IPS DF 6.9 (cell line): ENCODE results near the gene ZNF718.
"Not testable (repeated sequence)": the region's sequence is repeated elsewhere in the genome, so short reads cannot be mapped to it uniquely, and the experiment has no call there.

Experiments
- DNase-seq: peaks from one replicate; pipeline ENCODE4 v3.0.0-alpha.2; 2013; ENCODE audit warnings: low read depth, low spot score
- H3K27ac ChIP-seq: one replicate; pipeline ENCODE4 v1.5.1; 2013; ENCODE audit warnings: low read length, control low read depth
- H3K27me3 ChIP-seq: 2 replicates; pipeline ENCODE4 v1.6.1; 2013; ENCODE audit warnings: mild to moderate bottlenecking, low read length; ENCODE audit not compliant: control insufficient read depth, insufficient read depth
- H3K36me3 ChIP-seq: 2 replicates; pipeline ENCODE4 v1.6.1; 2013; ENCODE audit warnings: low read length; ENCODE audit not compliant: control insufficient read depth, insufficient read depth
- H3K4me1 ChIP-seq: 2 replicates; pipeline ENCODE4 v1.6.1; 2013; ENCODE audit warnings: low read length; ENCODE audit not compliant: control insufficient read depth, insufficient read depth
- H3K4me3 ChIP-seq: 2 replicates; pipeline ENCODE4 v1.5.1; 2013; ENCODE audit warnings: mild to moderate bottlenecking, low read length
- H3K9me3 ChIP-seq: 2 replicates; pipeline ENCODE4 v1.6.1; 2013; ENCODE audit warnings: low read length, inconsistent platforms; ENCODE audit not compliant: control insufficient read depth, insufficient read depth
- WGBS: extraction: QIAGEN DNeasy Blood & Tissue Kit; methylation state at CpG from one replicate; pipeline ENCODE4 v1.1.7; 2013; ENCODE audit warnings: mixed read lengths, missing lambda C conversion rate; ENCODE audit not compliant: insufficient read length, insufficient coverage; 5-methylcytosine and 5-hydroxymethylcytosine counted together

ZNF718 gene

GRCh38 chr4:205097-205756 lies 80.9 kb downstream of the ZNF718 start:
- H3K27me3 ChIP-seq, result no peaks in the 10 kb centered on the region
- no peaks in the 10 kb centered on the region for H3K9me3 ChIP-seq
- H3K4me1 ChIP-seq, result no peaks in the 10 kb centered on the region
- WGBS, result no CpG with 5 or more reads among the region's 24 CpGs
- peaks cover 4% of the 10 kb centered on the region; the same call in 1 of the 2 replicates for H3K36me3 ChIP-seq
- no peak overlapping the region for H3K27ac ChIP-seq
- no peak overlapping the region for H3K4me3 ChIP-seq
- no peak for DNase-seq

GRCh38 chr4:206054-206453 lies 81.8 kb downstream of the ZNF718 start:
- Histone ChIP-seq H3K4me1 (no peaks in the 10 kb centered on the region), H3K4me3 (no peak overlapping the region), H3K27ac (no peak overlapping the region), H3K9me3 (no peaks in the 10 kb centered on the region), H3K36me3 (peaks cover 4% of the 10 kb centered on the region; the same call in 1 of the 2 replicates), H3K27me3 (no peaks in the 10 kb centered on the region)
- DNase-seq, result no peak
- WGBS, result no CpG with 5 or more reads among the region's 4 CpGs

GRCh38 chr4:208416-209096 lies 84.3 kb downstream of the ZNF718 start:
- H3K9me3 ChIP-seq, H3K27ac ChIP-seq, H3K27me3 ChIP-seq, H3K4me3 ChIP-seq, DNase-seq, H3K36me3 ChIP-seq, H3K4me1 ChIP-seq: not testable (repeated sequence)
- no CpG with 5 or more reads among the region's 3 CpGs for WGBS

DNA sequence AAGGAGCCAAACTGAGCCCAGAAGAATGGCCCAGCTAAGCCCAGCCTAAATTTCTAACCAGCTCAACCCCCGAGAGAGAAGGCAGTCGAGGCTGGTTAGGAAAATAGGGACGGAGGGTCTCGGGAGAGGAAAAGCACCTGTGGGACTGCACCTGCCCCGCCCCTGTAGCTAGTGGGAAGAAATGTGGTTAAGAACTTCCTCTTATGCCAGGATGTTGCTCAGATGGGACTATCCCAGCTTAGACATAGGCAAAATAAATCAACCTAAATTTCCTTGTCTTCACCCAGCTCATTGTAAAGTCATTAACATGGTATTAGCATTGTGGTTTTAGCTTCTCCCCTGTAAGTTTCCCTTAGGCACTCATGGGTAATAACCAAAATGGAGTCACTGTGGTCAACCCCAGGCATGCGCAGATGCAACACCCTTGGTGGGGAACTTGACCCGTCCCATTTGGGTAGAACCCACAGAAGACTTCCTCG lies 86.8 kb downstream of the ZNF718 start:
- no CpG with 5 or more reads among the region's 8 CpGs for WGBS
- Histone ChIP-seq H3K9me3 (no peaks in the 10 kb centered on the region), H3K36me3 (no peaks in the 10 kb centered on the region), H3K27me3 (no peaks in the 10 kb centered on the region), H3K27ac (no peak overlapping the region), H3K4me3 (no peak overlapping the region), H3K4me1 (peaks cover 6% of the 10 kb centered on the region; the same call in 1 of the 2 replicates)
- DNase-seq, result no peak

- peak overlapping the region; percentile 62 for H3K4me3 ChIP-seq
- H3K27ac ChIP-seq, result no peak overlapping the region
- H3K9me3 ChIP-seq, result no peaks in the 10 kb centered on the region
- peak; percentile 82 for DNase-seq
- H3K36me3 ChIP-seq, result no peaks in the 10 kb centered on the region
- H3K4me1 ChIP-seq, result peaks cover 6% of the 10 kb centered on the region; the same call in 1 of the 2 replicates
- WGBS, result no CpG with 5 or more reads among the region's 57 CpGs
- no peaks in the 10 kb centered on the region for H3K27me3 ChIP-seq
These were observed 88.3 kb downstream of the ZNF718 start for GRCh38 chr4:212438-213188.

- H3K4me3 ChIP-seq, result peak overlapping the region; percentile 62
- not testable (repeated sequence) for H3K9me3 ChIP-seq, H3K27me3 ChIP-seq, H3K4me1 ChIP-seq, DNase-seq, H3K36me3 ChIP-seq, H3K27ac ChIP-seq
- no CpG with 5 or more reads among the region's 13 CpGs for WGBS
These were observed 88.9 kb downstream of the ZNF718 start for GRCh38 chr4:213189-213535.
